Activated CD4-positive, alpha-beta T cell treated with anti-CD3 and anti-CD28 coated beads for 1 hour (primary cell): ENCODE measurements around the gene ERC1.
"Not testable (repeated sequence)": the region's sequence is repeated elsewhere in the genome, so short reads cannot be mapped to it uniquely, and the experiment has no call there.

ENCODE experiments used
- DNase-seq: peaks from one replicate; pipeline ENCODE4 v3.0.0-alpha.2; 2020

Gene ERC1

GRCh38 chr12:1034243-1034642 lies 43.2 kb downstream of the ERC1 start:
- DNase-seq = no peak

- DNase-seq = no peak
Observed at GRCh38 chr12:1034751-1035457, 43.9 kb downstream of the ERC1 start.

GRCh38 chr12:1041478-1041877 lies 50.5 kb downstream of the ERC1 start:
- DNase-seq = no peak

GRCh38 chr12:1044199-1044598 lies 53.2 kb downstream of the ERC1 start:
- no peak for DNase-seq

DNA sequence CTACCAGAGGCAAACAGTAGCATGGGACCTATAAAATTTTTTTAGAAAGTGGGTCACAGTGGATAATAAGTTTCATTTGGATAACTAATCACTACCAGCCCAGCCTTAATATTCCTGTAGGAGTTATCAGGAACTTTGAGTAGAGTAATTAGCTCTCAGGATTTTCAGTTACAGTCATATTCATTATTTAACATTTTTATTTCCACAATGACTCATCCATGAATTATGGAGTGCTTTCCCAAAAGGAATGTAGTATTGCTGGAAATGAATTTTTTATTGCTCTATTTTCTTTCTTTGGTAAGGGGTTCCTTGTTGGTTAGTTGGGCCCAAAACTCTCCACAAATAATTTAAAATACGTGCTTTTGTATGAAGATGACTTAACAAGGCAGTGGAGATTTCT lies 53.7 kb downstream of the ERC1 start:
- no peak for DNase-seq

GRCh38 chr12:1046727-1047126 lies 55.7 kb downstream of the ERC1 start:
- no peak for DNase-seq

GRCh38 chr12:1047898-1048660 lies 57.1 kb downstream of the ERC1 start:
- DNase-seq = no peak

DNA sequence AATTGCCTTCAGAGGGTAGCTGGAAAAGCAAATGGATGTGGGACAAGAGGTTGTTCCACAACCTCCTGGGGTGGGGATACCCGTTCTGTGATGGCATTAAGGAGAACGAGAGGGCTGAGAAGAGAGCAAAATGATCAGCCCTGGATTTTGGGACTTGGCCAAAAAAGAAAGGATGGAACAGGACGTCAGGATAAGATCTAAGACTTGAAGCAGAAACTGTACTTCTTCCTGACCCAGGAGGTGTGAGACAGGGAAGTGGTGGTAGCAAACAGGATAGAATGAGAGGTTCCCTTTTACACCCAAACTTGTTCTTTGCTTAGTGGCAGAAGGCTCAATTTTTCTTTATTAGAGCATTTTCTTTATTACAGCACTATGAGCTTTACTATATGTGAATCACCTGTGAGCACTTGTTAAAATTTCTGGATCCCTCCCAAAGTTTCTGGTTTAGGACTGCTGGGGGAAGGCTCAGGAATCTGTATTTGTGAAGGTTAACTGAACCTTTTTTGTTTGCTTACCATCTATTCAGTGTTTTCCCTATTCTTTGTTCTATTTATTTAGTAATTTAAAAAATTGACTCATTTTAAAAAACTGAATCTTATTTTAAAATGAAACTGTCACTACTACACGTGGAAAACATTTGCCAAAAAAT lies 59.2 kb downstream of the ERC1 start:
- DNase-seq = no peak

GRCh38 chr12:1051672-1052071 lies 60.6 kb downstream of the ERC1 start:
- not testable (repeated sequence) for DNase-seq

DNA sequence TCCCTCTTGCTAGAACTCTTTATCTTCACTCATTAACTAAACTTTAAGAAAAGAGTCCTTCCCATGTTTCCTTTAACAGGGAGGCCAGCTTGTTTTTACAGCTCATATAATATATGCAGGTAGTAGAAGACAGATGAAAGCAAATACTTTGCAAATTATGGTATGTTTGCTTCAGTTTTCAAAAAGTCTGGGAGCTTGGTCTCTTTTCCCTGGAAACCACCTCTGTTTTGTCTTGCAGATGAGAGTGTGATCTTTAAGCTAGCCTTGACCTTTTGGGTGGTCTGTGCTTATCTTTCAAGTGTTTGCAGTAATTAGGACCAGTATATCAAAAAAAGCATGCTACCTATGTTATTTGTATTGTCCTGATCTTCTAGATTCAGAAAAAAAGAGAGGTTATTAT lies 62.7 kb downstream of the ERC1 start:
- DNase-seq = no peak

- no peak for DNase-seq
Observed at GRCh38 chr12:1054117-1054870, 63.3 kb downstream of the ERC1 start.

GRCh38 chr12:1056390-1056789 lies 65.4 kb downstream of the ERC1 start:
- DNase-seq = no peak

GRCh38 chr12:1058423-1058822 lies 67.4 kb downstream of the ERC1 start:
- DNase-seq = no peak

DNA sequence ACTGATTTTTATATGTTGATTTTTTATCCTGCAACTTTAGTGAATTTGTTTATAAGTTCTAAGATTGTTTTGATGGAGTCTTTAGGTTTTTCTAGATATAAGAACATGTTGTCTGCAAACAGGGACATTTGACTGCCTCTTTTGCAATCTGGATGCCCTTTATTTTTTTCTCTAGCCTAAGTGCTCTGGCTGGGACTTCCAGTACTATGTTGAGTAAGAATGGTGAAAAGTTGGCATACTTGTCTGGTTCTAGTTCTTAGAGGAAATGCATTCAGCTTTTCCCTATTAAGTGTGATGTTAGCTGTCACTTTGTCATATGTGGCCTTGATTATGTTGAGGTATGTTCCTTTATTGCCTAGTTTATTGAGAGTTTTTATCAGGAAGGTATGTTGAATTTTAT lies 68.1 kb downstream of the ERC1 start:
- no peak for DNase-seq

DNA sequence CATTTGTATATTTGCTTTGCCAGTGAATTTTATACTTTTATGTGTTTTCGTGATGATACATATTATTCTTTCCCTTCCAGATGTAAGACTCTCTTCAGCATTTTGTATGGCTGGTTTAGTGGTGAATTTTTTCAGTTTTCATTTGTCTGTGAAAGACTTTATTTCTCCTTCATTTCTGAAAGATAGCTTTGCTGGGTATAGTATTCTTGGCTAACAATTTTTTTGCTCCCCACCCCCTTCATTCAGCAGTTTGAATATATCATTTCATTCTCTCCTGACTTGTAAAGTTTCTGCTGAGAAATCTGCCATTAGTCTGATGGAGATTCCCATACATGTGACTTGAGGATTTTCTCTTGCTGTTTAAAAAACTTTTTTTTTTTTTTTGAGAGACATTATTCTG lies 72.8 kb downstream of the ERC1 start:
- DNase-seq = no peak

DNA sequence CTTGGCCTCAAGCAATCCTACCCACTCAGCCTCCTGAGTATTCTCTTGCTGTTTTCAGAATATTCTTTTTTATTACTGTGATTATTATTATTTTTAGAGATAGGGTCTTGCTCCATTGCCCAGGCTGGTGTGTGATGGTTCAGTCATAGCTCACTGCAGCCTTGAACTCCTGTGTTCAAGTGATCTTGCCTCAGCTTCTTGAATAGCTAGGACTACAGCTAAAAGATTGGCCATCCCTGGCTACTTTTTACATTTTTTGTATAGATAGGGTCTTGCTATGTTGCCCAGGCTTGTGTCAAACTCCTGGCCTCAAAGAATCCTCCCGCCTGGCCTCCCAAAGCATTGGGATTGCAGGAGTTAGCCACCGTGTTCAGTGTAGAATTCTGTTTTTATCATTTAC lies 73.3 kb downstream of the ERC1 start:
- no peak for DNase-seq

DNA sequence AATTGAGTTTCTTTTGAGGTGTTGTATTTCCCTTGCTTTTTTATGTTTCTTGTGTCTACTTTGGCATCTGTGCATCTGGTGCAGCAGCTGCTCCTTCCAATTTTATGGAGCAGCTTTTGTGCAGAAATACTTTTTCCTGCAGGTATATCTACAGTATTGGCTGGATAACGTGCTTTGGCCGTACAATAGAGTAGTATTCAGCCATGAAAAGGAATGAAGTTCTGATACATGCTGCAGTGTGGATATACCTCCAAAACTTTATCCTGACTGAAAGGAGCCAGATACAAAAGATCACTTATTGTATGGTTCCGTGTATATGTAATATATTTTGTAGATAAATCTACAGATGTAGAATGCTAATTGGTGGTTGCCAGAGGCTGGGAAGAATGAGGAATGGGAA lies 74.6 kb downstream of the ERC1 start:
- DNase-seq = no peak

- DNase-seq = no peak
Observed at GRCh38 chr12:1069846-1070245, 78.8 kb downstream of the ERC1 start.

- DNase-seq = no peak
Observed at GRCh38 chr12:1071182-1071581, 80.2 kb downstream of the ERC1 start.

DNA sequence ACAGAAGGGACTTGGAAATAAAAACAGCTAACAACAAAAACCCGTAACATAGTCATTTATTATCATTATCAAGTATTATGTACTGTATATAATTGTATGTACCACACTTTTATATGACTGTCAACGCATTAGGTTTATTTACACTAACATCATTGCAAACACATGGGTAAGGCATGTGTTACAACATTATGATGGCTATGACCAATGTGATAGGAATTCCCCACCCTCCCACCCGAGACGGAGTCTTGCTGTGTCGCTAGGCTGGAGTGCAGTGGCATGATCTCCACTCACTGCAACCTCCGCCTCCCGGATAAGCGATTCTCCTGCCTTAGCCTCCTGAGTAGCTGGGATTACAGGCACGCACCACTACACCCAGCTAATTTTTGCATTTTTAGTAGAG lies 82.6 kb downstream of the ERC1 start:
- DNase-seq = no peak

DNA sequence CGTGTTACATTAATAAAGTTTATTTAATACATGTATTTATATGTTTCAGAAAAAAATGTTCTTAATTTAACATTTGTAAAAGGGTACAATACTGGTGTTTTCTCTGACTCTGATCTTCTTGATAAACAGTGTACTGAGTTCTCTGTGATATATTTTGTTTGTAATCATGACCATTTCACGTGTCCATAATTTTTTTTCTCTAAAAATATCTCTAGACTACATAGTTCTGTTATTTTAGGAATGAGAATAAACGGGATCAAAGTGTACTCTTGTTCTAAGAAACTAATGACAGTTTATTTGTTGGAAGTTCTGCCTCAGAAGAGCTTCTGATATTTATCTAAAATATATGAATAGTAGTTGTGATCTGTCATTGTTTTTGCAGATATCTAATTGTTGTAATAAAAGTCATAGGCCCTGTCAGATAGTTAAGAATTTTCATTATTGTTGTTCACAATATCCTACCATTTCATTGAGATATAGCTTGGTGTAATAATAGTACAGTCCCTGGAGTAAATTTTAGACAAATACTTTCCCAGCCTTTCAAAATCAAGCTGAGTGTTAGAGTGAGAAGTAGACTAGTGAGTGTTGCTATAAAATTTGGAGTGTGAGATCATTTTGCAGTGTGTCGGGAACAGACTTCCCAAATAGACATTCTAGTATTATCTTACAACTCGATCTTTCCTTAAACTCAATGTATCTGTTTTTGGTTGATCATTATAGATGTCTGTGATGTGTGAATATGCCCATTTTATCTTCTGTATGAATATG lies 86.2 kb downstream of the ERC1 start:
- DNase-seq = no peak

DNA sequence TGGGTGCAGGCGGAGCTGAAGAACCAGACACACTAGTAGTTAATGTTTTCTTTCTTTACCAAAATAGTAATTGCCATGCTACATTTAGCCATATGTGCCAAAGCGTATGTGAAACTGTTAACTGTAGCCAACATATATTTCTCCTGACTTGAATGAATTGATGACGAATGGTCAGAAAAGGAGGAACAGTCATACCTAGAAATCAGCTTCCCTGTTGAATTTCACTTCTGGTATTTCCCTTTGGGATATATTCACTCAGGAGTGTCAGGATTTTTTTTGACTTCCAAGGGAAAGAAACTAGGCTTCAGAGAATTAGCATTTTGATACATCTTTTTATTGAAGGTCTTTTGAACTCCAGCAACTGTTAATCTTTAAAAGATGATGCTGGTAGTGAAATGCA lies 87.0 kb downstream of the ERC1 start:
- DNase-seq = no peak
